GM19023 (cell line): Measurements from ENCODE around the gene PIK3C2B.

ENCODE experiments used
- ATAC-seq: cut with Tn5 transposase; IDR thresholded peaks from one replicate; pipeline ENCODE4 v1.9.1; 2021; ENCODE audit warnings: mild to moderate bottlenecking, moderate library complexity; ENCODE audit not compliant: unreplicated experiment

PIK3C2B gene

GRCh38 chr1:204463125-204464060, 31.2 kb downstream of the PIK3C2B start:
- ATAC-seq: no peak

- ATAC-seq: no peak
Measured at GRCh38 chr1:204462229-204462561, 32.4 kb downstream of the PIK3C2B start.

- ATAC-seq: no peak
Measured at GRCh38 chr1:204461331-204462228, 33.0 kb downstream of the PIK3C2B start.

- no peak for ATAC-seq
Measured at GRCh38 chr1:204460346-204460745, 34.3 kb downstream of the PIK3C2B start.

- ATAC-seq: no peak
Measured at GRCh38 chr1:204459706-204460105, 34.9 kb downstream of the PIK3C2B start.

GRCh38 chr1:204457666-204458065, 36.9 kb downstream of the PIK3C2B start:
- ATAC-seq: no peak

GRCh38 chr1:204456826-204457442, 37.7 kb downstream of the PIK3C2B start:
- no peak for ATAC-seq

GRCh38 chr1:204455831-204456145, 38.8 kb downstream of the PIK3C2B start:
- no peak for ATAC-seq

GRCh38 chr1:204455063-204455830, 39.4 kb downstream of the PIK3C2B start:
- ATAC-seq: no peak

- ATAC-seq: no peak
Measured at GRCh38 chr1:204454476-204454875, 40.1 kb downstream of the PIK3C2B start.

- ATAC-seq: peak; percentile 72
Measured at GRCh38 chr1:204453141-204453772, 41.3 kb downstream of the PIK3C2B start.

- ATAC-seq: no peak
Measured at GRCh38 chr1:204451352-204452124, 43.1 kb downstream of the PIK3C2B start.

GRCh38 chr1:204450461-204451257, 43.9 kb downstream of the PIK3C2B start:
- no peak for ATAC-seq

GRCh38 chr1:204449678-204450280, 44.8 kb downstream of the PIK3C2B start:
- ATAC-seq: no peak

- no peak for ATAC-seq
Measured at GRCh38 chr1:204448991-204449677, 45.5 kb downstream of the PIK3C2B start.

GRCh38 chr1:204448344-204448964, 46.2 kb downstream of the PIK3C2B start:
- ATAC-seq: no peak

GRCh38 chr1:204447736-204448135, 46.9 kb downstream of the PIK3C2B start:
- no peak for ATAC-seq
